ENCODE data around the gene MAP6D1. TPM values are rescaled to one million over a fixed set of nuclear protein-coding genes. Genes with fewer than 3 reads are reported as not detected.

The MAP6D1 gene
- total and polyA plus RNA-seq, 3 experiments from 2014 or later: 3.6 to 3.8 (median 3.7) TPM

DNA sequence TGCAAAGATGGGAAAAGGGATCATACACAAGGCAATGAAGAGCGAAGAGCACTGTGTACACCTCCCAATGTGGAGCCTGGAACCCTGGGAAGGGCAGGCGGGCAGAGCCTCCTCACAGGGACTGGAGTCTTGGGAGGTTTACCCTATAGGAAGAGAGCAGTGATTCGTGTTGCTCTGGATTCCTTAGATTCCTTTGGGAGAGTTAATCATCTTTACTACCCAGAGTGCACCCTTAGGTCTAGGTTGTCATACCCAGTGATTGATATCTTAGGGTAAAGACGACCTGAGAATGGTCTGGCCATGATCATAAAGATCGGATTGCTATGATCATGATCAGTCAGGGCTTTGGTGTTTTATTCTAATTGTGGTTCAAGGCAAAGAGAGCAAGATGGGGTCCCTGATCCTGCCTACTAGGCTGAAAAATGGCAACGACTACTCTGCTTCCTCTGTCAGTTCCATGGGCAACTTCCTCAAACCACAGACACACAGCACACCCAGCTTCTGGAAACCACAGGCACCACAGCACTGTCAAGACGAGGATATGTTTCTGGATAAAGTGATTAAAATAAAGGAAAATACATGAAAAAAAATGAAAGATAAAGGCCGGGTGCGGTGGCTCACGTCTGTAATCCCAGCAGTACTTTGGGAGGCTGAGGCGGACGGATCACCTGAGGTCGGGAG lies 20.4 kb upstream of the MAP6D1 start:
- H3K4me3 ChIP-seq (ENCODE audit: low read length): no peak overlapping the region
- DNase-seq: no peak
- peaks cover 4 to 79% (median 25%) of the 10 kb centered on the region in 3 donors for H3K36me3 Mint-ChIP-seq
- peaks cover 0 to 19% (median 4%) of the 10 kb centered on the region in 3 donors for H3K4me1 Mint-ChIP-seq
- H3K27me3 Mint-ChIP-seq: no peaks in the 10 kb centered on the region
- no peak overlapping the region for H3K27ac Mint-ChIP-seq
- no peak overlapping the region for H3K4me3 Mint-ChIP-seq
- H3K4me1 ChIP-seq (ENCODE audit: insufficient read depth, low read length): no peaks in the 10 kb centered on the region
- no peak overlapping the region for H3K27ac ChIP-seq (ENCODE audit: low read depth, low read length)
- H3K9me3 Mint-ChIP-seq: no peaks in the 10 kb centered on the region
- CTCF ChIA-PET: no interaction called here
- H3K27me3 ChIP-seq (ENCODE audit: insufficient read depth, low read length, poor library complexity, severe bottlenecking): no peaks in the 10 kb centered on the region
- POLR2A ChIA-PET: interaction anchor here (0.6 kb wide), 1 partner anchor 28 kb away, joined by 3 read pairs; no protein-coding TSS in a partner anchor
- peaks cover 21% of the 10 kb centered on the region for H3K36me3 ChIP-seq (ENCODE audit: insufficient read depth, low read length)
- no peaks in the 10 kb centered on the region for H3K9me3 ChIP-seq (ENCODE audit: low read length)

DNA sequence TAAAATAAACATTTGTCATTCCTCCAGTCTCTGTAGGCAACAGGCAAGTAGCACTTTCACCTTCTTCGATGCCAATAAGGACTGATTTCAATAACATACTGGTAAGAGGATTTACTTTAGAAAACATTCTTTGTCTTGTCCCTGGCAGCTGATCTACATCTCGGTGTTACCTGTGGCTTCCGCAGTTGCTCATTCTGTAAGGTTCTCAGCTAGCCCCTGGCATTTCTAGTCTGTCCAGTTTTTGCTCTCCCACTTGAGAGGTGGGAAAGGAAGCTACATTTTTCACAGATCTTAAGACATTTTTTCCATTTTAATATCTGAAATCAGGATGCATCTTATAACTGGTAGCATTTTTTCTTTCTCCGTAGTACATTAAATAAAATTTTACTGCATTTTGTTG lies 19.7 kb upstream of the MAP6D1 start:
- H3K27ac ChIP-seq (ENCODE audit: low read depth, low read length): no peak overlapping the region
- no peaks in the 10 kb centered on the region for H3K27me3 ChIP-seq (ENCODE audit: insufficient read depth, low read length, poor library complexity, severe bottlenecking)
- H3K9me3 Mint-ChIP-seq: no peaks in the 10 kb centered on the region
- peaks cover 4 to 77% (median 22%) of the 10 kb centered on the region in 3 donors for H3K36me3 Mint-ChIP-seq
- H3K4me3 Mint-ChIP-seq: no peak overlapping the region
- peaks cover 0 to 13% (median 4%) of the 10 kb centered on the region in 3 donors for H3K4me1 Mint-ChIP-seq
- H3K36me3 ChIP-seq (ENCODE audit: insufficient read depth, low read length): peaks cover 23% of the 10 kb centered on the region
- DNase-seq: no peak
- no peak overlapping the region for H3K27ac Mint-ChIP-seq
- CTCF ChIA-PET: no interaction called here
- H3K27me3 Mint-ChIP-seq: no peaks in the 10 kb centered on the region
- no peaks in the 10 kb centered on the region for H3K4me1 ChIP-seq (ENCODE audit: insufficient read depth, low read length)
- POLR2A ChIA-PET: interaction anchor here (0.6 kb wide), 1 partner anchor 27 kb away, joined by 3 read pairs; no protein-coding TSS in a partner anchor
- H3K4me3 ChIP-seq (ENCODE audit: low read length): no peak overlapping the region
- H3K9me3 ChIP-seq (ENCODE audit: low read length): no peaks in the 10 kb centered on the region

- no peaks in the 10 kb centered on the region for H3K4me1 ChIP-seq (ENCODE audit: insufficient read depth, low read length)
- Mint-ChIP-seq H3K4me1 (peaks cover 0 to 12% (median 4%) of the 10 kb centered on the region in 3 donors), H3K36me3 (peaks cover 4 to 78% (median 18%) of the 10 kb centered on the region in 3 donors), H3K27ac (peak overlapping the region in 1 of 8 donors; percentile 8), H3K9me3 (no peaks in the 10 kb centered on the region), H3K27me3 (no peaks in the 10 kb centered on the region), H3K4me3 (no peak overlapping the region)
- no peak for DNase-seq
- no peak overlapping the region for H3K4me3 ChIP-seq (ENCODE audit: low read length)
- H3K36me3 ChIP-seq (ENCODE audit: insufficient read depth, low read length): peaks cover 26% of the 10 kb centered on the region
- ChIA-PET POLR2A (no interaction called here), CTCF (interaction anchor here (2.2 kb wide), 1 partner anchor 40 kb away, joined by 6 read pairs; the partner anchor contains the start of gene PARL)
- H3K27me3 ChIP-seq (ENCODE audit: insufficient read depth, low read length, poor library complexity, severe bottlenecking): no peaks in the 10 kb centered on the region
- no peaks in the 10 kb centered on the region for H3K9me3 ChIP-seq (ENCODE audit: low read length)
- H3K27ac ChIP-seq (ENCODE audit: low read depth, low read length): no peak overlapping the region
Measured at GRCh38 chr3:183844606-183845005, 19.2 kb upstream of the MAP6D1 start.

DNA sequence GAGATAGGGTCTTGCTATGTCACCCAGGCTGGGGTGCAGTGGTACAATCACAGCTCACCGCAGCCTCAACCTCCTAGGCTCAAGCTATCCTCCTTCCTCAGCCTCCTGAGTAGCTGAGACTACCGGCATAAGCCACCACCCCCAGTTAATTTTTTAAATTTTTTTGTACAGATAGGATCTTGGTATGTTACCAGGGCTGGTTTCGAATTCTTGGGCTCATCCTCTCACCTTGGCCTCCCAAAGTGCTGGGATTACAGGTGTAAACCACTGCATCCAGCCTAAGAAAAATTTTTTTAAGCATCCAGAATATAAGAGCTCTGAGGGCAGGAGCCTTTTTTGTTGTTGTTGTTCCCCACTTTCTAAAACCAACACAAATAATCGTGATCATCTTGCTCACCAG lies 14.4 kb upstream of the MAP6D1 start:
- ChIA-PET POLR2A (no interaction called here), CTCF (interaction anchor here (1.2 to 1.8 kb wide), 2 partner anchors 11 to 72 kb away, joined by 3 to 5 read pairs; no protein-coding TSS in a partner anchor)
- Histone ChIP-seq H3K4me3 (ENCODE audit: low read length) (no peak overlapping the region), H3K27me3 (ENCODE audit: insufficient read depth, low read length, poor library complexity, severe bottlenecking) (no peaks in the 10 kb centered on the region), H3K4me1 (ENCODE audit: insufficient read depth, low read length) (no peaks in the 10 kb centered on the region), H3K27ac (ENCODE audit: low read depth, low read length) (no peak overlapping the region), H3K9me3 (ENCODE audit: low read length) (no peaks in the 10 kb centered on the region), H3K36me3 (ENCODE audit: insufficient read depth, low read length) (peaks cover 19% of the 10 kb centered on the region)
- Mint-ChIP-seq H3K27ac (peak overlapping the region in 2 of 8 donors; percentile 29 to 64), H3K27me3 (no peaks in the 10 kb centered on the region), H3K4me1 (no peaks in the 10 kb centered on the region), H3K36me3 (peaks cover 4 to 65% (median 13%) of the 10 kb centered on the region in 3 donors), H3K9me3 (no peaks in the 10 kb centered on the region), H3K4me3 (no peak overlapping the region)
- DNase-seq: no peak

- CTCF ChIA-PET: no interaction called here
- H3K27me3 ChIP-seq (ENCODE audit: insufficient read depth, low read length, poor library complexity, severe bottlenecking): no peaks in the 10 kb centered on the region
Measured at GRCh38 chr3:183837894-183838293, 12.5 kb upstream of the MAP6D1 start.

GRCh38 chr3:183837390-183837789 lies 12.0 kb upstream of the MAP6D1 start:
- Histone ChIP-seq H3K4me1 (ENCODE audit: insufficient read depth, low read length) (no peaks in the 10 kb centered on the region), H3K27me3 (ENCODE audit: insufficient read depth, low read length, poor library complexity, severe bottlenecking) (no peaks in the 10 kb centered on the region), H3K27ac (ENCODE audit: low read depth, low read length) (no peak overlapping the region), H3K4me3 (ENCODE audit: low read length) (no peak overlapping the region), H3K9me3 (ENCODE audit: low read length) (no peaks in the 10 kb centered on the region), H3K36me3 (ENCODE audit: insufficient read depth, low read length) (peaks cover 17% of the 10 kb centered on the region)
- Mint-ChIP-seq H3K36me3 (peaks cover 4 to 75% (median 17%) of the 10 kb centered on the region in 3 donors), H3K27me3 (no peaks in the 10 kb centered on the region), H3K4me3 (no peak overlapping the region), H3K27ac (peak overlapping the region in 4 of 8 donors; percentile 27 to 73 (median 64)), H3K9me3 (no peaks in the 10 kb centered on the region), H3K4me1 (no peaks in the 10 kb centered on the region)
- ChIA-PET POLR2A (no interaction called here), CTCF (no interaction called here)
- DNase-seq: no peak

More at GRCh38 chr3:183837894-183838293, 12.5 kb upstream of the MAP6D1 start:
- Mint-ChIP-seq H3K36me3 (peaks cover 4 to 70% (median 15%) of the 10 kb centered on the region in 3 donors), H3K27me3 (no peaks in the 10 kb centered on the region), H3K4me1 (no peaks in the 10 kb centered on the region), H3K27ac (peak overlapping the region in 1 of 8 donors; percentile 27), H3K9me3 (no peaks in the 10 kb centered on the region), H3K4me3 (no peak overlapping the region)
- Histone ChIP-seq H3K27ac (ENCODE audit: low read depth, low read length) (no peak overlapping the region), H3K36me3 (ENCODE audit: insufficient read depth, low read length) (peaks cover 18% of the 10 kb centered on the region), H3K4me3 (ENCODE audit: low read length) (no peak overlapping the region), H3K4me1 (ENCODE audit: insufficient read depth, low read length) (no peaks in the 10 kb centered on the region), H3K9me3 (ENCODE audit: low read length) (no peaks in the 10 kb centered on the region)
- no peak for DNase-seq
- POLR2A ChIA-PET: no interaction called here

DNA sequence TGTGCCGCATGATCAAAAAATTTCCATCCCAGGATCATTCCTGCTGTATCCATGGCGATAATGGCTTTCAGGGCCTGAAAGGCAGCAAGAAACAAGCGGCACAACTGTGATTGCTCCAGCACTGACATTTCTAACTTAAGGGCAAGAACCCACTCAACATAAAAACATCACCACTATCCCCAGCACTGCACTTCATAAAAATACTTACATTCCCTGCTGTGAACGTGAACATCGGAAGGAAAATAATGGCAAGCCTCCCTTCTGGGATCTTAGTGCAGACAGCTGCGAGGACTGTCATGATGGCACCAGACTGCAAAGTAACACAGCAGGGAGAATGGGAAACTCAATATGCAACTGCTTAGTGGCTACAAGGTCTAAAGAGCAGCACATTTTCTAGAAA lies 8.1 kb upstream of the MAP6D1 start:
- Histone ChIP-seq H3K36me3 (ENCODE audit: insufficient read depth, low read length) (peaks cover 5% of the 10 kb centered on the region), H3K27me3 (ENCODE audit: insufficient read depth, low read length, poor library complexity, severe bottlenecking) (no peaks in the 10 kb centered on the region), H3K4me3 (ENCODE audit: low read length) (no peak overlapping the region), H3K9me3 (ENCODE audit: low read length) (no peaks in the 10 kb centered on the region), H3K4me1 (ENCODE audit: insufficient read depth, low read length) (no peaks in the 10 kb centered on the region), H3K27ac (ENCODE audit: low read depth, low read length) (no peak overlapping the region)
- no peaks in the 10 kb centered on the region for H3K9me3 Mint-ChIP-seq
- H3K4me3 Mint-ChIP-seq: no peak overlapping the region
- POLR2A ChIA-PET: no interaction called here
- no peak for DNase-seq
- peak overlapping the region in 1 of 8 donors; percentile 45 for H3K27ac Mint-ChIP-seq
- H3K4me1 Mint-ChIP-seq: no peaks in the 10 kb centered on the region
- CTCF ChIA-PET: no interaction called here
- peaks cover 0 to 72% (median 10%) of the 10 kb centered on the region in 3 donors for H3K36me3 Mint-ChIP-seq
- H3K27me3 Mint-ChIP-seq: no peaks in the 10 kb centered on the region

GRCh38 chr3:183830187-183830586 lies 4.8 kb upstream of the MAP6D1 start:
- H3K4me1 Mint-ChIP-seq: peaks cover 3 to 7% (median 6%) of the 10 kb centered on the region in 3 donors
- POLR2A ChIA-PET: interaction anchor here (0.6 kb wide), 1 partner anchor 194 kb away, joined by 4 read pairs; no protein-coding TSS in a partner anchor
- H3K36me3 ChIP-seq (ENCODE audit: insufficient read depth, low read length): peaks cover 5% of the 10 kb centered on the region
- no peak overlapping the region for H3K4me3 ChIP-seq (ENCODE audit: low read length)
- no peak for DNase-seq
- CTCF ChIA-PET: no interaction called here
- no peaks in the 10 kb centered on the region for H3K9me3 ChIP-seq (ENCODE audit: low read length)
- H3K36me3 Mint-ChIP-seq: peaks cover 0 to 57% (median 8%) of the 10 kb centered on the region in 3 donors
- no peak overlapping the region for H3K4me3 Mint-ChIP-seq
- no peak overlapping the region for H3K27ac ChIP-seq (ENCODE audit: low read depth, low read length)
- H3K27me3 Mint-ChIP-seq: no peaks in the 10 kb centered on the region
- no peaks in the 10 kb centered on the region for H3K27me3 ChIP-seq (ENCODE audit: insufficient read depth, low read length, poor library complexity, severe bottlenecking)
- no peaks in the 10 kb centered on the region for H3K4me1 ChIP-seq (ENCODE audit: insufficient read depth, low read length)
- peak overlapping the region in 1 of 8 donors; percentile 56 for H3K27ac Mint-ChIP-seq
- H3K9me3 Mint-ChIP-seq: no peaks in the 10 kb centered on the region
